ENCODE results near the gene SLC23A2.
"Not testable (repeated sequence)": the region's sequence is repeated elsewhere in the genome, so short reads cannot be mapped to it uniquely, and the experiment has no call there.

The SLC23A2 gene

DNA sequence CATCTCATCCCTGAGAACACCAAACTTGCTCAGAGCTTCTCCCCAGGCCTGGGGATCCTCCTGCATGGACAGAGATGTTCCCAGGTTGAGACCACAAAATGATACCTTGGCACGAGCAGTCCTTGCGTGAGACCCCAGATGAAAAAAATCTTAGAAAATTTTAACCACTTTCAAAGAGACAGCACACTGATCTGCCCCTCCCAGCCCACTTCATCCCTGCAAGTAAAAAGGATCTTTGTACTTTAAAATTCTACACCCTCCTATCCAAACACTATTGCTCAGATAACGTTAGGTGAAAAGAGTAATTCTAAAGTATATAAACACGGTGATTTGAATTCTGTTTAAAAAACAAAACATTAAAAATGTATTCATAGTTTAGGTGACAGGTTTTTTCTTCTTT, 98.5 kb downstream of the SLC23A2 start:
- no peak for DNase-seq (ENCODE audit: low read depth)

DNA sequence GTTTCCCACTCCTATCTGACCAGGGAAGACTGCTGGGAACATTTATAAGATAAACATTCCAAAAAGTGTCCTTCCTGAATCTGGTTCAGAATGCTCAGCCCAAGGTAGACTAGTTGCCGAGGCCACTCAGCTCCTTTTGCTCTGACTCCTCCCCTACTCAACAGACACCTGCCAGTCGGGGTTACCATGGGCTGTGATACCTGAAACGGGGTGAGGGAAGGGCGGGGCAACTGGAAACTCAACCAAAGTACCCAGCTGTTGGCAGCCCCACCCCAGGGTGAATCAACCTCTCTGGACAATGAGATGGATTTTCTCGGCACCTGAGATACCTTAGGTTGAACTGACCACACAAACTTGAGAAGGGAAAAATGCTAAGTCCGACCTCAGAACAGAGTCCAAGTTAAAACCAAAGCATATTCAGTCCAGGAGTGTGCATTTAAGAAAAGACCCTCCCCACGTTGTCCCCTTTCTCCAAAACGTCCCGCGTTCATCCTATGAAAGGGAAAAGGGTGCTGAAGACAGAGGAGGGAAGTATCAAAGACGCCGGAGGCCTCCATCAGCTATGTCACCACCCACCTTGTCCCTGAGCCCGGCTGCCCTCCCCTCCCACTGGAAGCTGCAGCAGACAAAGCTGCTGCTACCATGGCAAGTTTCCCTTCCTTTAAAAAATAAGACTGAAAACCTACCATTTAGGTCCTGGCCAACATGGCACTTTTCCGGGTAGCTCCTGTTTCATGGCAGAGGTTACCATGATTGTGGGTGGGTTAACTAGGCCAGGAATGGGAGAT, 100.1 kb downstream of the SLC23A2 start:
- no peak for DNase-seq (ENCODE audit: low read depth)

DNA sequence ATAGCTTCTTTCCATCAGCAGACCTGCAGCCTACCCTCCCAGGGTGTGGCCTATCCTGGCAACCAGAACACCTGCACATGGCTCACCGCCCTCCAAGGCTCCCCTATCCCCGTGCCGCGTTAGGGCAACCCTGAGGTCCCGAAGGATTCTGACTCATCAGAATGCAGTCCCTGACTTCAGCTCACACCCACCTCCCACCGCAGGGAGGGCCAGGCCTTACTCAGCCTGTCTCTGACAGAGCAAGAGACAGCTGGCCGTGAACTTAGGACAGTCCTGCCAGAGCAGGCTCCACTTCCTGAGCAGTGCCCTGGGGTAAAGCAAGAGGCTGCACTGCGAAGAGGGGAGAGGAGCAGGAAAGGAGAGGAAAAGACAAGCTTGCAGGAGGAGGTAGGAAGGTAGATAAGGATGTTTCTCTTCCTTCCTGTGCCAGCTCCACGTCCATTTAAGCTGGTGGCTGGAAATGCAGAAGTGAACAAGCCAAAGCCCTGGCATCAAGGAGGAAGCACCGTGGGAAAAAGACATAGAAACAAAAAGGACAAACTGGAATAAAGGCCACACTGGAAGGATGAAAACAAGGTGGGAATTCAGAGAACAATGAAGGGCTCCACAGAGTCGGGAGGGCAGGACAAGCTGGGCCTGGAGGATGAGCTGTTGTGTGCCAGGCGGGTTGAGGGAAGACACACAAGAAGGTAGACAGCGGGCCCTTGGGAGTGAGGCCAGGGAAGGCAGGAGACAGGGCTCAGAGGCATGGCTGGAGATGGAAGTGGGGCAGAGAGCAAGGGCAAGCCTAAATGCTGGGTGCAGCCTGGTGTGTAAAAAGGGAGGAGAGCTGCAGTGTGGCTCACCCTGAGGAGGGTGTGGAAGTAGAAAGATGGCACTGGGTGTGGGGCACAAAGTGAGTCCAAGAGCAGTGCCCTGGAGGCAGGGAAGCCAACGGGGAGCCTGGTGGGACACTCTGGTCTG, 102.7 kb downstream of the SLC23A2 start:
- no peak for DNase-seq (ENCODE audit: low read depth)

DNA sequence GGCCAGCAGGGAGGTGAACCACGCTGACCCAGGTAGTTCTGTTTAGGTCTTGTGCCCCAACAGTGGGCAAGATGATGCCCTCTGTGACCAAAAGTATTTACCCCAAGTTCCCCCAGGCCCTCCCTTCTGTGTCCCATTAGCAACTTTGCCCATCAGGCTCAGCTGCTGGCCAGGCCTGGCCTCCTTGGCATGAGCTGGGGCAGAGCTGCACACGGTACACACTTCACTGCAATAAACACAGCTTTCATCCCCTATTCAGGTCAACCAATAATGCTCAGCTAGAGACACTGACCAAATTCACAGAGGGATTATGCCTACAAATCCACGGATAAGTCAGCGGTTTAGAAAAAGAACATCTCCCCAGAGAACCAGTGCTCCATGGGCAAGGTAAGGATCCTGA, 103.7 kb downstream of the SLC23A2 start:
- no peak for DNase-seq (ENCODE audit: low read depth)

GRCh38 chr20:4896971-4897497, 104.3 kb downstream of the SLC23A2 start:
- no peak for DNase-seq (ENCODE audit: low read depth)

GRCh38 chr20:4896119-4896702, 105.1 kb downstream of the SLC23A2 start:
- DNase-seq (ENCODE audit: low read depth): no peak

GRCh38 chr20:4894981-4895381, 106.3 kb downstream of the SLC23A2 start:
- no peak for DNase-seq (ENCODE audit: low read depth)

DNA sequence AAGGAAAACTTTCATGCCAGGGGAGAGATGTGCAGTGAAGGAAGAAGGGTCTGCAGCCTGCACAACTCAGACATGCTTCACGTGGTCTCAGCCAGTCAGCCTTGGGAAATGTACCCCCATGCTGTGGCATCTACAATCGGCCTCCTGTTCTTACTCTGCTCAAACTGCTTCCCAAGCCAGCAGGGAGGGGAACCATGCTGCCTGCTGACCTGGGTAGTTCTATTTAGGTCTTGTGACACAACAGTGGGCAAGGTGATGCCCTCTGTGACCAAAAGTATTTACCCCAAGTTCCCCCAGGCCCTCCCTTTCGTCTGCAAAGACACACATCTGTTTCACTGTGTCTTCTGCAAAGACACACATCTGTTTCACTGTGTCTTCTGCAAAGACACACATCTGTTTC, 106.9 kb downstream of the SLC23A2 start:
- no peak for DNase-seq (ENCODE audit: low read depth)

- DNase-seq (ENCODE audit: low read depth): no peak
Measured at GRCh38 chr20:4893709-4894108, 107.6 kb downstream of the SLC23A2 start.

DNA sequence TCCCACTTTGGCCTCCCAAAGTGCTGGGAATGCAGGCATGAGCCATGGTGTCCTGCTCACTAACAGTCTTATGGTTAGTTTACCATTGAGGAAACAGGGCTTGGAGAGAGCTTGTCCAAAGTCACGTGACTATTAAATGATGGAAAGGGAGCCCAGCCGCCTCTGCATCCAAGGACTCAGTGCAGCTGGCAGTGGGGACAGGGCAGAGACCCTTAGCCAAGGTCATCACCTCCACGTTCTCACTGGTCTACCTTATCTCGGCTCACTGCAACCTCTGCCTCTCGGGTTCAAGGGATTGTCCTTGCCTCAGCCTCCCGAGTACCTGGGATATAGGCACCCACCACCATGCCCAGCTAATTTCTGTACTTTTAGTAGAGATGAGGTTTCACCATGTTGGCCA, 109.3 kb downstream of the SLC23A2 start:
- DNase-seq (ENCODE audit: low read depth): no peak

GRCh38 chr20:4891190-4891763, 110.0 kb downstream of the SLC23A2 start:
- DNase-seq (ENCODE audit: low read depth): no peak

- DNase-seq (ENCODE audit: low read depth): no peak
Measured at GRCh38 chr20:4889446-4889845, 111.9 kb downstream of the SLC23A2 start.

GRCh38 chr20:4887586-4887985, 113.7 kb downstream of the SLC23A2 start:
- DNase-seq (ENCODE audit: low read depth): no peak

GRCh38 chr20:4886771-4887527, 114.4 kb downstream of the SLC23A2 start:
- no peak for DNase-seq (ENCODE audit: low read depth)

GRCh38 chr20:4885877-4886276, 115.4 kb downstream of the SLC23A2 start:
- no peak for DNase-seq (ENCODE audit: low read depth)

GRCh38 chr20:4883546-4883945, 117.8 kb downstream of the SLC23A2 start:
- no peak for DNase-seq (ENCODE audit: low read depth)

- DNase-seq (ENCODE audit: low read depth): no peak
Measured at GRCh38 chr20:4883051-4883450, 118.3 kb downstream of the SLC23A2 start.

DNA sequence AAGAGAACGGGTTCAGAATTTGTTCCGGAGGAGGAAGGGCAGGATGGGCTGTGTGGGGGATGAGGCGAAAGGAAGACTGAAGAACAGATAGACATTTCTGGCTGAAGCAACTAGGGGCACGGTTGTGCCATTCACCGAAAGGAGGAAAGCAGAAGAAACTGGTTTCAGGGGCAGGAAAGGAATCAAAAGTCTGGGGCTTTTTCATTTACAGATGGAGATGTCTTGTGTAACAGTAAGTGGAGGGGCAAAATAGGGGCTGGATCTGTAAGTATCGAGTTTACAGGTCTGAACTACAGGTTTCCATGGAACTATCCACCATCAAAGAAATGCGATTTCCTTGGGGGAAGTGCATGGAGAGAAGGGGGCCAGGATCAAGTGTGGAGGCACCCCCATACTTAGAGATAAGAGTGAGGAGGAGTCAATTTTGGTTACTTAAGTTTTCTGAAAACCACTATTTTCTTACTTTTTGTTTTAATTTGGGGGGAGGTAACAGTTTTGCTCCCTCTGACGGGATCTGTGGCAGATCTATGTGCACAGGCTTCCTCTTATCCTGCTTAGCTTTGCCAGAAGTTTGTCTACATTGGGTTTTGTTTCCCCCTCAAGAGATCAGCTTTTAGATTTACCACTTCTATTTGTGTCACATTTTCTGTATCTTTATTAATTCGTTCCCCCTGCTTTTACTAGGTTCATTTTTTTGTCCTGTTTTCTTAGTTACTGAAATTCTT, 120.1 kb downstream of the SLC23A2 start:
- DNase-seq (ENCODE audit: low read depth): no peak

DNA sequence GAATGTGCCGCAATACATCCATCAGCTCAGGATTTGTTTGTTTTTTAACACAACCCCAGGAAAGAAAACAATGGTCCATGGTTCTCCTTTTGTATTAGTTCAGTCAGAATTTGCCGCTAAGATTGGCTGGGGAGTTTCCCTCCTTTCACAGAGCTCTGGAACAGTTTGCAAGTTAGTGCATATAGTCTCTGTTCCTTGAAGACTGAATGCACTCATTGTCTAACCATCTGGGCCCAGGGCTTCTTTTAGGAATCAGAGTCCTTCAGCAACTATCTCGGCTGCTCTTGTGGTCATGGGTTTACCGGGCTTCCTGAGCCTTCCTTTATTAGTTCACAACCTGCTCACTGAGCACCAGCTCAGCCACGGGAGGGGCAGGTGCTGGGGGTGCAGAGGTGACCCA, 121.3 kb downstream of the SLC23A2 start:
- no peak for DNase-seq (ENCODE audit: low read depth)

DNA sequence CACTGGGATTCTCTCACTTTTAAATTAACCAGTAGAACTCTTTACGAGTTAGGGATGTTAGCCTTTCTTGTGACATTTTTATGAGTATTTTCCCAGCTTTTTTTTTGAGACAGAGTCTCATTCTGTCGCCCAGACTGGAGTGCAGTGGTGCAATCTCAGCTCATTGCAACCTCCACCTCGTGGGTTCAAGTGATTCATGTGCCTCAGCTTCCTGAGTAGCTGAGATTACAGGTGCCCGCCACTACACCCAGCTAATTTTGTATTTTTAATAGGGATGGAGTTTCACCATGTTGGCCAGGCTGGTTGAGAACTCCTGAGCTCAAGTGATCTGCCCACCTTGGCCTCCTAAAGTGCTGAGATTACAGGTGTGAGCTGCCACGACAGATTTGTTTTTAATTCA, 123.2 kb downstream of the SLC23A2 start:
- DNase-seq (ENCODE audit: low read depth): not testable (repeated sequence)

GRCh38 chr20:4876731-4877130, 124.6 kb downstream of the SLC23A2 start:
- DNase-seq (ENCODE audit: low read depth): no peak

All from stimulated activated CD8-positive, alpha-beta memory T cell treated with anti-CD3 and anti-CD28 coated beads, Interleukin-12 subunit alpha, Interleukin-12 subunit beta, amount 100 ng/mL, for 1 hour (primary cell).